Neuronal stem cell (in vitro differentiated cells): Measurements from ENCODE around the gene SIDT1.

Source experiments
- DNase-seq: peaks from one replicate; pipeline ENCODE4 v3.0.0-alpha.2; 2013; ENCODE audit warnings: low spot score
- H2AFZ ChIP-seq: one replicate; pipeline ENCODE4 v1.6.1; 2013; ENCODE audit warnings: mild to moderate bottlenecking, low read length, inconsistent platforms
- H2AK5ac ChIP-seq: 2 replicates; pipeline ENCODE4 v1.6.1; 2013; ENCODE audit warnings: low read depth, mild to moderate bottlenecking, inconsistent platforms, low read length, moderate library complexity, mixed read lengths
- H2BK120ac ChIP-seq: 2 replicates; pipeline ENCODE4 v1.6.1; 2013; ENCODE audit warnings: low read depth, mild to moderate bottlenecking, inconsistent platforms, low read length, moderate library complexity, mixed read lengths
- H2BK12ac ChIP-seq: one replicate; pipeline ENCODE4 v1.6.1; 2013; ENCODE audit warnings: low read length, inconsistent platforms
- H2BK15ac ChIP-seq: 2 replicates; pipeline ENCODE4 v1.6.1; 2013; ENCODE audit warnings: mild to moderate bottlenecking, low read length, inconsistent platforms, mixed read lengths
- H2BK5ac ChIP-seq: one replicate; pipeline ENCODE4 v1.6.1; 2013; ENCODE audit warnings: inconsistent platforms, mild to moderate bottlenecking, low read length, moderate library complexity
- H3K14ac ChIP-seq: one replicate; pipeline ENCODE4 v1.6.1; 2013; ENCODE audit warnings: low read length, inconsistent platforms
- H3K18ac ChIP-seq: 2 replicates; pipeline ENCODE4 v1.6.1; 2013; ENCODE audit warnings: low read length, inconsistent platforms
- H3K23ac ChIP-seq: 2 replicates; pipeline ENCODE4 v1.6.1; 2013; ENCODE audit warnings: low read depth, mild to moderate bottlenecking, mixed read lengths, low read length, inconsistent platforms; ENCODE audit not compliant: poor library complexity
- H3K27ac ChIP-seq: replicated peaks from 3 replicates; pipeline ENCODE4 v1.5.1; 2013; ENCODE audit warnings: low read length, inconsistent platforms
- H3K27me3 ChIP-seq, 3 experiments: 2 replicates each; pipeline ENCODE4 v1.6.1; 2013; ENCODE audit warnings: low read length in 3 of 3, mild to moderate bottlenecking in 2 of 3, inconsistent platforms in 1 of 3, low read depth in 1 of 3, mixed read lengths in 1 of 3, moderate library complexity in 1 of 3; ENCODE audit not compliant: control insufficient read depth in 3 of 3, insufficient read depth in 3 of 3
- H3K36me3 ChIP-seq, 2 donors: replicated peaks in 1 of 2; 2 replicates each; pipeline ENCODE4 v1.6.1; 2013; ENCODE audit warnings: low read length in 2 of 2; ENCODE audit not compliant: control insufficient read depth in 2 of 2, insufficient read depth in 2 of 2
- H3K4ac ChIP-seq: 2 replicates; pipeline ENCODE4 v1.6.1; 2013; ENCODE audit warnings: inconsistent platforms, mild to moderate bottlenecking, low read length, moderate library complexity
- H3K4me1 ChIP-seq, 2 donors: 1 replicate in 1 of 2; 2 replicates in 1 of 2; pipeline ENCODE4 v1.6.1; 2013; ENCODE audit warnings: low read length in 2 of 2, low read depth in 1 of 2; ENCODE audit not compliant: control insufficient read depth in 2 of 2, insufficient read depth in 1 of 2
- H3K4me2 ChIP-seq: one replicate; pipeline ENCODE4 v1.6.1; 2013; ENCODE audit warnings: mild to moderate bottlenecking, low read length, inconsistent platforms; ENCODE audit not compliant: insufficient read depth, poor library complexity, severe bottlenecking
- H3K4me3 ChIP-seq, 2 donors: 2 replicates each; pipeline ENCODE4 v1.5.1; 2013; ENCODE audit warnings: low read length in 2 of 2, mild to moderate bottlenecking in 2 of 2, inconsistent platforms in 1 of 2, moderate library complexity in 1 of 2
- H3K79me1 ChIP-seq: one replicate; pipeline ENCODE4 v1.6.1; 2013; ENCODE audit warnings: low read depth, mild to moderate bottlenecking, inconsistent platforms, low read length, moderate library complexity
- H3K9ac ChIP-seq: one replicate; pipeline ENCODE4 v1.6.1; 2013; ENCODE audit warnings: mild to moderate bottlenecking, low read depth, low read length, inconsistent platforms; ENCODE audit not compliant: poor library complexity
- H3K9me3 ChIP-seq, 2 donors: replicated peaks in 1 of 2; 2 replicates each; pipeline versions ENCODE3 to v1.6.1; 2013; ENCODE audit warnings: low read length in 2 of 2, mild to moderate bottlenecking in 2 of 2, inconsistent platforms in 1 of 2, low read depth in 1 of 2, mixed read lengths in 1 of 2, moderate library complexity in 1 of 2; ENCODE audit not compliant: control insufficient read depth in 2 of 2, insufficient read depth in 1 of 2
- H4K8ac ChIP-seq: one replicate; pipeline ENCODE4 v1.6.1; 2013; ENCODE audit warnings: low read depth, mild to moderate bottlenecking, inconsistent platforms, low read length, moderate library complexity
- H4K91ac ChIP-seq: one replicate; pipeline ENCODE4 v1.6.1; 2013; ENCODE audit warnings: low read length, low read depth, mild to moderate bottlenecking, inconsistent platforms; ENCODE audit not compliant: poor library complexity
- WGBS, 2 donors: extraction: QIAGEN DNeasy Blood & Tissue Kit; methylation state at CpG; one replicate each; pipeline ENCODE4 v1.1.7; 2013; ENCODE audit warnings: missing lambda C conversion rate in 2 of 2, mixed read lengths in 1 of 2; ENCODE audit not compliant: insufficient read length in 2 of 2, insufficient replicate concordance in 1 of 2; ENCODE audit errors: extremely low coverage in 2 of 2; 5-methylcytosine and 5-hydroxymethylcytosine counted together

Gene SIDT1

GRCh38 chr3:113663324-113663750 lies 131.0 kb downstream of the SIDT1 start:
- no peak overlapping the region for H3K14ac ChIP-seq
- peaks cover 13 to 54% of the 10 kb centered on the region in 2 donors for H3K36me3 ChIP-seq
- no peak overlapping the region for H3K4ac ChIP-seq
- WGBS, 2 donors = no CpG with 5 or more reads among the region's 3 CpGs
- H2BK5ac ChIP-seq = no peak overlapping the region
- DNase-seq = no peak
- H2BK15ac ChIP-seq = no peak overlapping the region
- H3K79me1 ChIP-seq = no peaks in the 10 kb centered on the region
- H3K9me3 ChIP-seq = no peaks in the 10 kb centered on the region
- H2BK120ac ChIP-seq = no peak overlapping the region
- no peak overlapping the region for H2AFZ ChIP-seq
- H3K18ac ChIP-seq = no peak overlapping the region
- H3K4me1 ChIP-seq = peaks cover 2 to 4% of the 10 kb centered on the region in 2 donors
- no peak overlapping the region for H3K4me3 ChIP-seq
- H4K91ac ChIP-seq = no peak overlapping the region
- H3K4me2 ChIP-seq = no peak overlapping the region
- H2AK5ac ChIP-seq = no peak overlapping the region
- no peak overlapping the region for H4K8ac ChIP-seq
- no peak overlapping the region for H3K9ac ChIP-seq
- H3K23ac ChIP-seq = no peak overlapping the region
- H3K27me3 ChIP-seq = no peaks in the 10 kb centered on the region
- no peak overlapping the region for H3K27ac ChIP-seq
- H2BK12ac ChIP-seq = no peak overlapping the region

GRCh38 chr3:113663761-113664160 lies 131.4 kb downstream of the SIDT1 start:
- Histone ChIP-seq H3K14ac (no peak overlapping the region), H4K8ac (no peak overlapping the region), H3K79me1 (no peaks in the 10 kb centered on the region), H2BK12ac (no peak overlapping the region), H3K9ac (no peak overlapping the region), H2AFZ (no peak overlapping the region), H3K36me3 (peaks cover 13 to 50% of the 10 kb centered on the region in 2 donors), H2BK120ac (no peak overlapping the region), H2BK5ac (no peak overlapping the region), H2AK5ac (no peak overlapping the region), H3K4me3 (no peak overlapping the region), H3K4ac (no peak overlapping the region), H3K4me2 (no peak overlapping the region), H3K23ac (no peak overlapping the region), H3K18ac (no peak overlapping the region), H3K27ac (no peak overlapping the region), H3K9me3 (no peaks in the 10 kb centered on the region), H3K4me1 (peaks cover 2 to 4% of the 10 kb centered on the region in 2 donors), H4K91ac (no peak overlapping the region), H2BK15ac (no peak overlapping the region), H3K27me3 (no peaks in the 10 kb centered on the region)
- DNase-seq = no peak
- WGBS, 2 donors = no CpG with 5 or more reads among the region's 1 CpG

- Histone ChIP-seq H2BK5ac (no peak overlapping the region), H4K8ac (no peak overlapping the region), H3K14ac (no peak overlapping the region), H2AFZ (no peak overlapping the region), H3K9ac (no peak overlapping the region), H3K36me3 (peaks cover 11 to 42% of the 10 kb centered on the region in 2 donors), H2BK120ac (no peak overlapping the region), H3K27ac (no peak overlapping the region), H3K23ac (no peak overlapping the region), H3K4me3 (no peak overlapping the region), H3K18ac (no peak overlapping the region), H3K4me2 (no peak overlapping the region), H2BK12ac (no peak overlapping the region), H3K79me1 (no peaks in the 10 kb centered on the region), H4K91ac (no peak overlapping the region), H3K9me3 (no peaks in the 10 kb centered on the region), H3K4me1 (peaks cover 2 to 4% of the 10 kb centered on the region in 2 donors), H3K27me3 (no peaks in the 10 kb centered on the region), H2AK5ac (no peak overlapping the region), H3K4ac (no peak overlapping the region), H2BK15ac (no peak overlapping the region)
- no peak for DNase-seq
Observed at GRCh38 chr3:113664523-113665094, 132.3 kb downstream of the SIDT1 start.

- Histone ChIP-seq H3K4me1 (peaks cover 2 to 4% of the 10 kb centered on the region in 2 donors), H4K91ac (no peak overlapping the region), H2BK120ac (no peak overlapping the region), H4K8ac (no peak overlapping the region), H3K27me3 (no peaks in the 10 kb centered on the region), H2BK12ac (no peak overlapping the region), H3K4me2 (no peak overlapping the region), H3K14ac (no peak overlapping the region), H2BK15ac (no peak overlapping the region), H3K23ac (no peak overlapping the region), H3K9ac (no peak overlapping the region), H3K4me3 (no peak overlapping the region), H3K27ac (no peak overlapping the region), H2BK5ac (no peak overlapping the region), H2AFZ (no peak overlapping the region), H3K18ac (no peak overlapping the region), H3K79me1 (no peaks in the 10 kb centered on the region), H3K9me3 (no peaks in the 10 kb centered on the region), H3K4ac (no peak overlapping the region), H2AK5ac (no peak overlapping the region), H3K36me3 (peaks cover 0 to 28% of the 10 kb centered on the region in 2 donors)
- no CpG with 5 or more reads among the region's 4 CpGs for WGBS, 2 donors
- DNase-seq = no peak
Observed at GRCh38 chr3:113668015-113668414, 135.7 kb downstream of the SIDT1 start.
